HCT116 (cell line): ENCODE measurements around the gene VAV1. TPM values are rescaled to one million over a fixed set of nuclear protein-coding genes. Genes with fewer than 3 reads are reported as not detected.
A peak's percentile ranks its signal among the peaks of the same experiment; 100 is the strongest.

Experiments used
- ATAC-seq: fragments of 200-7000 bp; cut with Tn5 transposase; 2 replicates; pipeline ENCODE4 v1.9.1; 2020; ENCODE audit warnings: mild to moderate bottlenecking, moderate library complexity
- BruUV-seq: library from RNA; stranded (reverse); fragments of 400-500 nt; replicated peaks from 2 replicates; lab custom pipeline; 2021; lab: Mats Ljungman, UMichigan
- CTCF ChIA-PET: fragments of 300-600 bp; sonication (Branson Sonifier 250); formaldehyde crosslinking; loops from one replicate; lab custom pipeline; 2021; ENCODE audit warnings: antibody characterized with exemption; lab: Charles Lee
- POLR2A ChIA-PET: fragments of 300-600, 350-600 bp; sonication (Branson Sonifier 250); formaldehyde crosslinking; loops from one replicate; lab custom pipeline; 2021; ENCODE audit warnings: antibody characterized with exemption; lab: Charles Lee
- RAD21 ChIA-PET, 2 experiments: fragments of 300-600 bp; sonication (Branson Sonifier 250); formaldehyde crosslinking; loops; one replicate each; lab custom pipeline; 2023; ENCODE audit warnings: low total read pairs in 2 of 2; ENCODE audit not compliant: uncharacterized antibody in 2 of 2, unreplicated experiment in 2 of 2, low non-redundant PET in 1 of 2; lab: Charles Lee
- DNase-seq: peaks from one replicate; pipeline ENCODE4 v3.0.0-alpha.2; 2010; ENCODE audit warnings: low read depth, low spot score
- H2AFZ ChIP-seq: fragments of 200-600 bp; shearing (Covaris generic), sonication (generic); 2 replicates; pipeline ENCODE4 v1.6.1; 2017; ENCODE audit warnings: low read depth, mixed run types, mixed read lengths, antibody characterized with exemption, low read length; ENCODE audit not compliant: poor library complexity, severe bottlenecking
- H3K27ac ChIP-seq: 2 replicates; pipeline ENCODE4 v1.5.1; 2012; ENCODE audit warnings: low read depth, low read length
- H3K27me3 ChIP-seq: fragments of 200-600 bp; sonication (generic); 2 replicates; pipeline ENCODE4 v1.6.1; 2016; ENCODE audit warnings: mixed run types, low read length, mixed read lengths; ENCODE audit not compliant: insufficient read depth
- H3K36me3 ChIP-seq, 2 experiments: fragments of 200-500 bp in 1 of 2; fragments of 200-600 bp in 1 of 2; sonication (Bioruptor generic) in 1 of 2; sonication (generic) in 1 of 2; 2 replicates each; pipeline versions ENCODE4 v1.5.1 to v1.6.1; 2014 to 2016; ENCODE audit warnings: low read length in 2 of 2, inconsistent platforms in 1 of 2, mixed read lengths in 1 of 2, mixed run types in 1 of 2; ENCODE audit not compliant: insufficient read depth in 2 of 2, control insufficient read depth in 1 of 2
- H3K4me1 ChIP-seq, 2 experiments: fragments of 200-600 bp in 1 of 2; sonication (generic) in 1 of 2; 2 replicates each; pipeline versions ENCODE4 v1.5.1 to v1.6.1; 2012 to 2017; ENCODE audit warnings: low read length in 2 of 2, inconsistent platforms in 1 of 2, mild to moderate bottlenecking in 1 of 2, mixed read lengths in 1 of 2, mixed run types in 1 of 2, moderate library complexity in 1 of 2; ENCODE audit not compliant: insufficient read depth in 2 of 2, control insufficient read depth in 1 of 2
- H3K4me2 ChIP-seq: fragments of 200-600 bp; sonication (generic); 2 replicates; pipeline ENCODE4 v1.6.1; 2017; ENCODE audit warnings: mixed run types, low read length, mixed read lengths
- H3K4me3 ChIP-seq, 2 experiments: fragments of 200-600 bp in 1 of 2; sonication (generic) in 1 of 2; replicated peaks in 1 of 2; 2 replicates each; pipeline ENCODE4 v1.5.1; 2011 to 2016; ENCODE audit warnings: low read length in 2 of 2, control low read depth in 1 of 2, low read depth in 1 of 2, mild to moderate bottlenecking in 1 of 2, mixed read lengths in 1 of 2, mixed run types in 1 of 2
- H3K79me2 ChIP-seq: fragments of 200-600 bp; sonication (generic); 2 replicates; pipeline ENCODE4 v1.6.1; 2017; ENCODE audit warnings: mild to moderate bottlenecking, mixed run types, low read length, moderate library complexity, mixed read lengths; ENCODE audit not compliant: insufficient read depth
- H3K9ac ChIP-seq: fragments of 200-600 bp; sonication (generic); 2 replicates; pipeline ENCODE4 v1.6.1; 2016; ENCODE audit warnings: low read length, mixed read lengths
- H3K9me2 ChIP-seq: fragments of 200-600 bp; sonication (generic), shearing (Covaris generic); 2 replicates; pipeline ENCODE4 v1.6.1; 2017; ENCODE audit warnings: mixed run types, mild to moderate bottlenecking, moderate library complexity; ENCODE audit not compliant: insufficient read depth
- H3K9me3 ChIP-seq, 2 experiments: fragments of 200-500 bp in 1 of 2; fragments of 200-600 bp in 1 of 2; sonication (Bioruptor generic) in 1 of 2; sonication (generic) in 1 of 2; 2 replicates each; pipeline ENCODE4 v1.6.1; 2014 to 2017; ENCODE audit warnings: low read length in 2 of 2, mixed read lengths in 2 of 2, inconsistent platforms in 1 of 2, low read depth in 1 of 2, mild to moderate bottlenecking in 1 of 2, mixed run types in 1 of 2, moderate library complexity in 1 of 2; ENCODE audit not compliant: control insufficient read depth in 1 of 2, insufficient read depth in 1 of 2
- H4K20me1 ChIP-seq: fragments of 200-600 bp; sonication (generic), shearing (Covaris generic); 2 replicates; pipeline ENCODE4 v1.6.1; 2017; ENCODE audit warnings: mixed run types, mild to moderate bottlenecking, moderate library complexity; ENCODE audit not compliant: insufficient read depth
- EGR1 ChIP-seq: IDR thresholded peaks from 2 replicates; pipeline ENCODE4 v1.6.1; 2012; ENCODE audit warnings: low read depth
- EZH2 ChIP-seq: fragments of 200-600 bp; sonication (generic); IDR thresholded peaks from 2 replicates; pipeline ENCODE4 v1.6.1; 2017; ENCODE audit warnings: antibody characterized with exemption, mixed run types
- POLR2A ChIP-seq: IDR thresholded peaks from 2 replicates; pipeline ENCODE4 v1.7.0; 2011; ENCODE audit warnings: borderline replicate concordance; ENCODE audit not compliant: insufficient read depth, insufficient read length; ENCODE audit errors: extremely low read depth
- SIN3A ChIP-seq: IDR thresholded peaks from 2 replicates; pipeline ENCODE4 v1.6.1; 2012; ENCODE audit warnings: low read depth
- YY1 ChIP-seq: IDR thresholded peaks from 2 replicates; pipeline ENCODE4 v1.6.1; 2011; ENCODE audit warnings: low read length, low read depth, moderate library complexity, mild to moderate bottlenecking; ENCODE audit not compliant: insufficient replicate concordance; ENCODE audit errors: extremely low read depth
- intact Hi-C: fragments of 100-400 bp; cut with micrococcal nuclease; formaldehyde crosslinking; loops from 2 replicates; pipeline ENCODE4 v1.10.0; 2022
- total RNA-seq: library from RNA; stranded (reverse); gene quantifications from one replicate; pipeline ENCODE4 v1.2.1, GENCODE V29; 2021; ENCODE audit not compliant: unreplicated experiment
- TF ChIP-seq, protein P1 (sequence below), 3 experiments: fragments of 200-600 bp in 1 of 3; sonication (generic) in 1 of 3; IDR thresholded peaks in 2 of 3; conservative IDR thresholded peaks in 1 of 3; 2 replicates each; pipeline ENCODE4 v1.5.1; 2012 to 2017; ENCODE audit warnings: low read depth in 2 of 3, low read length in 2 of 3, antibody characterized with exemption in 1 of 3, borderline replicate concordance in 1 of 3, control low read depth in 1 of 3, mild to moderate bottlenecking in 1 of 3, mixed read lengths in 1 of 3, mixed run types in 1 of 3, moderate library complexity in 1 of 3; ENCODE audit not compliant: insufficient read depth in 1 of 3

VAV1 gene
- total RNA-seq, 1 experiment from 2014 or later = 20.6 TPM

DNA sequence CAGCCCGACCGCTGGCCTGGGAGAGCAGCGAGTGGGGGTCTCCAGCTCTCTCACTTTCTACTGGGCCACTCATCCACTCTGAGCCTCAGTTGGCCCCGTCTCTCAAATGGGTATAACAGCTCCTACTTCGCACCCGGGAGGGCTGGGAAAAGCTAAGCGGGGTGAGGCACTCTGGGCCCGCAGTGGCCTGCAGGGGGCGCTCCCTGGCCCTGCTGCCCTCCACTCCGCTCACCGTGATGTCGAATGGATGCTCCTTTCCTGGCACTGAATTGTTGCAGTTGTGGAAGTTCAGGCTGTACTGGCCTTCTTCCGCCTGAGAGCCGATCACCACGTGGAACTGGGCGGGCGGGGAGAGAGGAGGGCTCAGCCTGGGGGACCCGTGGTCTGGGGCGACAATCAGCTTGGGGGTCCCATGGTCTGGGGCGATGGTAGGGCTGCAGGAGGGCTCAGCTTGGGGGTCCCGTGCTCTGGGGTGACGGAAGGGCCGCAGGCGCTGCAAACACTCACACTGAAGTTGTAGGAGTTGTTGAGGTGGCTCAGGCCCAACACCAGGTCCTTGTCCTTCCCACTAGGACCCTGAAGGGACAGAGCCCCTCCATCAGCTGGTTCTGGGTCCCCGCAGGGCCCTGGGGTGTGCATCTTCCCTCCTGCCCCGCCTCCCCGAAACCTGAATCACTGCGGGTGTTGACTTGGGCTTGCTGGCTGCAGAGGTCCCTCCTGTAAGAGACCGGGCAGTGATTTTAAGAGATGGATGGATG, 39.0 kb upstream of the VAV1 start:
- Histone ChIP-seq H3K4me2 (no peak overlapping the region), H3K27me3 (no peaks in the 10 kb centered on the region), H3K27ac (no peak overlapping the region), H3K9me3 (no peaks in the 10 kb centered on the region), H3K9ac (no peak overlapping the region), H3K79me2 (peaks cover 17% of the 10 kb centered on the region), H3K4me1 (peaks cover 18 to 33% of the 10 kb centered on the region in 2 experiments), H4K20me1 (no peaks in the 10 kb centered on the region), H3K4me3 (no peak overlapping the region), H3K36me3 (no peaks in the 10 kb centered on the region; a peak in 2 of 4 replicates), H2AFZ (no peak overlapping the region), H3K9me2 (no peaks in the 10 kb centered on the region)
- intact Hi-C loops = no loop called here
- BruUV-seq = no TSS peak
- ChIA-PET RAD21 (no interaction called here), CTCF (interaction anchor here (0.6 to 1.2 kb wide), 2 partner anchors 18 to 130 kb away, joined by 3 to 6 read pairs; no protein-coding TSS in a partner anchor), POLR2A (no interaction called here)
- DNase-seq (no peak), ATAC-seq (no peak)
- TF ChIP-seq SIN3A (no peak), YY1 (no peak), POLR2A (no peak), EGR1 (no peak), EZH2 (no peak)
- TF ChIP-seq, protein P1, sequence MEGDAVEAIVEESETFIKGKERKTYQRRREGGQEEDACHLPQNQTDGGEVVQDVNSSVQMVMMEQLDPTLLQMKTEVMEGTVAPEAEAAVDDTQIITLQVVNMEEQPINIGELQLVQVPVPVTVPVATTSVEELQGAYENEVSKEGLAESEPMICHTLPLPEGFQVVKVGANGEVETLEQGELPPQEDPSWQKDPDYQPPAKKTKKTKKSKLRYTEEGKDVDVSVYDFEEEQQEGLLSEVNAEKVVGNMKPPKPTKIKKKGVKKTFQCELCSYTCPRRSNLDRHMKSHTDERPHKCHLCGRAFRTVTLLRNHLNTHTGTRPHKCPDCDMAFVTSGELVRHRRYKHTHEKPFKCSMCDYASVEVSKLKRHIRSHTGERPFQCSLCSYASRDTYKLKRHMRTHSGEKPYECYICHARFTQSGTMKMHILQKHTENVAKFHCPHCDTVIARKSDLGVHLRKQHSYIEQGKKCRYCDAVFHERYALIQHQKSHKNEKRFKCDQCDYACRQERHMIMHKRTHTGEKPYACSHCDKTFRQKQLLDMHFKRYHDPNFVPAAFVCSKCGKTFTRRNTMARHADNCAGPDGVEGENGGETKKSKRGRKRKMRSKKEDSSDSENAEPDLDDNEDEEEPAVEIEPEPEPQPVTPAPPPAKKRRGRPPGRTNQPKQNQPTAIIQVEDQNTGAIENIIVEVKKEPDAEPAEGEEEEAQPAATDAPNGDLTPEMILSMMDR (IDR thresholded peaks at IDR 0.05 in 2 of 3, conservative IDR thresholded peaks at IDR 0.05 in 1 of 3; ENCODE audit: borderline replicate concordance in 1 of 3, insufficient read depth in 1 of 3, low read depth in 2 of 3, low read length in 2 of 3) = peak in 2 of 3 experiments; percentile 60 to 69; a peak in 4 of 6 replicates
- TF ChIP-seq, all 23 proteins: peak for 1
